H1 (cell line): Measurements from ENCODE around the gene INAFM2. TPM values are rescaled to one million over a fixed set of nuclear protein-coding genes. Genes with fewer than 3 reads are reported as not detected.
A peak's percentile ranks its signal among the peaks of the same experiment; 100 is the strongest.

Experiments used
- CTCF ChIA-PET: fragments of 300-600 bp; sonication (Branson Sonifier 250); formaldehyde crosslinking; loops from one replicate; lab custom pipeline; 2021; ENCODE audit not compliant: partially characterized antibody; lab: Charles Lee
- POLR2A ChIA-PET: fragments of 300-600 bp; sonication (Branson Sonifier 250); formaldehyde crosslinking; loops from one replicate; lab custom pipeline; 2021; ENCODE audit warnings: inconsistent platforms; ENCODE audit not compliant: partially characterized antibody; lab: Charles Lee
- DNase-seq, 2 experiments: peaks; one replicate each; pipeline versions ENCODE4 v3.0.0 to v3.0.0-alpha.2; 2010 to 2022; ENCODE audit warnings: low spot score in 2 of 2, low read depth in 1 of 2, mixed read lengths in 1 of 2
- FAIRE-seq: peaks from 2 replicates; lab custom pipeline; 2011; peaks lifted over from hg19 to GRCh38; lab: Jason Lieb, UNC
- H2AFZ ChIP-seq: 2 replicates; pipeline ENCODE4 v1.8.1; 2012; ENCODE audit warnings: low read length, inconsistent platforms
- H2AK5ac ChIP-seq: 2 replicates; pipeline ENCODE4 v1.6.1; 2013; ENCODE audit warnings: low read depth, low read length
- H2BK120ac ChIP-seq: replicated peaks from 2 replicates; pipeline ENCODE3; 2013; ENCODE audit warnings: low read depth, low read length, inconsistent platforms
- H2BK12ac ChIP-seq: 2 replicates; pipeline ENCODE4 v1.6.1; 2013; ENCODE audit warnings: low read depth, low read length
- H2BK15ac ChIP-seq: 2 replicates; pipeline ENCODE4 v1.6.1; 2013; ENCODE audit warnings: low read length
- H2BK20ac ChIP-seq: 2 replicates; pipeline ENCODE4 v1.6.1; 2013; ENCODE audit warnings: low read length
- H2BK5ac ChIP-seq: 2 replicates; pipeline ENCODE4 v1.6.1; 2013; ENCODE audit warnings: low read depth, low read length
- H3K14ac ChIP-seq: 2 replicates; pipeline ENCODE4 v1.6.1; 2013; ENCODE audit warnings: inconsistent platforms; ENCODE audit not compliant: insufficient read length
- H3K18ac ChIP-seq: 2 replicates; pipeline ENCODE4 v1.6.1; 2013; ENCODE audit warnings: low read length; ENCODE audit errors: extremely low read depth
- H3K23ac ChIP-seq: 2 replicates; pipeline ENCODE4 v1.6.1; 2013; ENCODE audit warnings: inconsistent platforms; ENCODE audit not compliant: insufficient read length
- H3K23me2 ChIP-seq: 2 replicates; pipeline ENCODE4 v1.6.1; 2013; ENCODE audit warnings: low read depth, low read length
- H3K27ac ChIP-seq: 2 replicates; pipeline ENCODE4 v1.6.1; 2011; ENCODE audit warnings: low read depth, low read length, inconsistent platforms
- H3K27me3 ChIP-seq, 4 experiments: replicated peaks in 1 of 4; 1 replicate in 1 of 4; 2 replicates in 3 of 4; pipeline versions ENCODE4 v1.6.1 to v1.8.1; 2011 to 2013; ENCODE audit warnings: low read length in 3 of 4, mild to moderate bottlenecking in 3 of 4, inconsistent platforms in 2 of 4, mixed read lengths in 2 of 4, moderate library complexity in 1 of 4; ENCODE audit not compliant: control insufficient read depth in 3 of 4, insufficient read depth in 3 of 4; ENCODE audit errors: extremely low read depth in 1 of 4
- H3K36me3 ChIP-seq, 4 experiments: 2 replicates each; pipeline versions ENCODE4 v1.6.1 to v1.8.1; 2011 to 2013; ENCODE audit warnings: mild to moderate bottlenecking in 4 of 4, low read length in 3 of 4, moderate library complexity in 2 of 4, control low read depth in 1 of 4, inconsistent platforms in 1 of 4; ENCODE audit not compliant: insufficient read depth in 4 of 4, control insufficient read depth in 2 of 4
- H3K4ac ChIP-seq: replicated peaks from 2 replicates; pipeline ENCODE3; 2013; ENCODE audit warnings: low read length, low read depth, mixed read lengths, inconsistent platforms; ENCODE audit not compliant: insufficient read length
- H3K4me1 ChIP-seq, 4 experiments: replicated peaks in 1 of 4; 1 replicate in 1 of 4; 2 replicates in 3 of 4; pipeline versions ENCODE4 v1.6.1 to v1.8.1; 2011 to 2013; ENCODE audit warnings: low read length in 3 of 4, inconsistent platforms in 2 of 4, mixed read lengths in 1 of 4; ENCODE audit not compliant: insufficient read depth in 4 of 4, control insufficient read depth in 3 of 4
- H3K4me2 ChIP-seq, 2 experiments: 2 replicates each; pipeline versions ENCODE4 v1.6.1 to v1.8.1; 2011 to 2013; ENCODE audit warnings: low read depth in 2 of 2, low read length in 2 of 2, control low read depth in 1 of 2, inconsistent platforms in 1 of 2, mild to moderate bottlenecking in 1 of 2; ENCODE audit not compliant: insufficient read depth in 1 of 2
- H3K4me3 ChIP-seq, 4 experiments: fragments of 200-600, 300-600 bp in 1 of 4; sonication (generic), shearing (Covaris generic), sonication (Bioruptor Twin) in 1 of 4; 2 replicates each; pipeline versions ENCODE4 v1.5.1 to v1.8.1; 2011 to 2016; ENCODE audit warnings: low read length in 4 of 4, low read depth in 3 of 4, control low read depth in 2 of 4, inconsistent platforms in 2 of 4, mild to moderate bottlenecking in 2 of 4, mixed read lengths in 1 of 4, moderate library complexity in 1 of 4; ENCODE audit not compliant: insufficient read depth in 2 of 4; ENCODE audit errors: extremely low read depth in 1 of 4
- H3K56ac ChIP-seq: replicated peaks from 2 replicates; pipeline ENCODE3; 2013; ENCODE audit warnings: low read depth, mild to moderate bottlenecking, mixed read lengths, low read length, inconsistent platforms; ENCODE audit not compliant: insufficient read length
- H3K79me1 ChIP-seq: 2 replicates; pipeline ENCODE4 v1.6.1; 2013; ENCODE audit warnings: low read depth, low read length, control low read depth
- H3K79me2 ChIP-seq, 2 experiments: 2 replicates each; pipeline versions ENCODE4 v1.6.1 to v1.8.1; 2012 to 2013; ENCODE audit warnings: low read length in 2 of 2, mild to moderate bottlenecking in 2 of 2, inconsistent platforms in 1 of 2; ENCODE audit not compliant: insufficient read depth in 2 of 2, control insufficient read depth in 1 of 2
- H3K9ac ChIP-seq, 4 experiments: replicated peaks in 1 of 4; 1 replicate in 1 of 4; 2 replicates in 3 of 4; pipeline versions ENCODE4 v1.6.1 to v1.8.1; 2011 to 2013; ENCODE audit warnings: low read depth in 3 of 4, low read length in 3 of 4, control low read depth in 2 of 4, mild to moderate bottlenecking in 2 of 4, moderate library complexity in 2 of 4, inconsistent platforms in 1 of 4; ENCODE audit errors: extremely low read depth in 1 of 4
- H3K9me3 ChIP-seq, 2 experiments: 2 replicates each; pipeline versions ENCODE4 v1.6.1 to v1.8.1; 2012 to 2013; ENCODE audit warnings: mild to moderate bottlenecking in 2 of 2, moderate library complexity in 2 of 2, control low read depth in 1 of 2, inconsistent platforms in 1 of 2, low read depth in 1 of 2, low read length in 1 of 2, mixed read lengths in 1 of 2; ENCODE audit not compliant: insufficient read depth in 2 of 2
- H4K20me1 ChIP-seq, 2 experiments: replicated peaks in 1 of 2; 2 replicates each; pipeline versions ENCODE3 to v1.8.1; 2011 to 2013; ENCODE audit warnings: inconsistent platforms in 2 of 2, low read length in 2 of 2, mild to moderate bottlenecking in 1 of 2; ENCODE audit not compliant: insufficient read depth in 2 of 2, control insufficient read depth in 1 of 2
- H4K5ac ChIP-seq: 2 replicates; pipeline ENCODE4 v1.6.1; 2013; ENCODE audit warnings: low read length, low read depth, mixed read lengths, inconsistent platforms; ENCODE audit not compliant: insufficient read length
- H4K8ac ChIP-seq: 2 replicates; pipeline ENCODE4 v1.8.0; 2013; ENCODE audit warnings: mild to moderate bottlenecking, moderate library complexity, low read length, inconsistent platforms; ENCODE audit not compliant: insufficient read depth; ENCODE audit errors: extremely low read depth
- H4K91ac ChIP-seq: replicated peaks from 2 replicates; pipeline ENCODE3; 2013; ENCODE audit warnings: low read length, mixed read lengths, inconsistent platforms; ENCODE audit not compliant: insufficient read length
- CTCF ChIP-seq, 3 experiments: IDR thresholded peaks; 1 replicate in 2 of 3; 2 replicates in 1 of 3; pipeline versions ENCODE4 v1.5.1 to v1.6.1; 2011; ENCODE audit warnings: low read length in 3 of 3, mild to moderate bottlenecking in 3 of 3, inconsistent platforms in 2 of 3, low read depth in 1 of 3, moderate library complexity in 1 of 3; ENCODE audit not compliant: insufficient read depth in 1 of 3; ENCODE audit errors: control extremely low read depth in 1 of 3
- RAD21 ChIP-seq, 2 experiments: IDR thresholded peaks in 1 of 2; conservative IDR thresholded peaks in 1 of 2; 2 replicates each; pipeline ENCODE4 v1.6.1; 2011; ENCODE audit warnings: low read depth in 2 of 2, low read length in 2 of 2, improper control_type of control experiment in 1 of 2, inconsistent platforms in 1 of 2, mild to moderate bottlenecking in 1 of 2, moderate library complexity in 1 of 2
- SP4 ChIP-seq: IDR thresholded peaks from 2 replicates; pipeline ENCODE4 v1.6.1; 2012; ENCODE audit warnings: low read length, inconsistent platforms
- WGBS, 2 experiments: shearing (Covaris generic) in 1 of 2; methylation state at CpG; one replicate each; pipeline versions ENCODE4 v1.1.6 to v1.1.7; 2013 to 2015; ENCODE audit warnings: low lambda C conversion rate in 2 of 2, mixed read lengths in 2 of 2, inconsistent platforms in 1 of 2, low coverage in 1 of 2, missing lambda C conversion rate in 1 of 2; ENCODE audit not compliant: insufficient replicate concordance in 2 of 2, insufficient coverage in 1 of 2, insufficient read length in 1 of 2; ENCODE audit errors: extremely low coverage in 1 of 2, missing lambda C conversion rate in 1 of 2; 5-methylcytosine and 5-hydroxymethylcytosine counted together
- polyA plus RNA-seq, 7 experiments: library from polyadenylated mRNA; depleted of rRNA in 3 of 7; stranded (reverse) in 5 of 7; unstranded in 2 of 7; fragments of >200 nt in 5 of 7; fragments of 200-250 nt in 2 of 7; gene quantifications; 1 replicate in 5 of 7; 2 replicates in 1 of 7; 4 replicates in 1 of 7; pipeline versions ENCODE4 v1.2.1 to v1.2.3, GENCODE V29; 2011 to 2013; ENCODE audit warnings: missing spikeins in 2 of 7, mixed read lengths in 2 of 7
- total RNA-seq: library from RNA; stranded (reverse); fragmentation: NEBNext Ultra II Directional; extraction: Animal tissue kit (Norgen Biotek cat#: 25700); gene quantifications from 2 replicates; pipeline ENCODE4 v1.2.1, GENCODE V29; 2021

INAFM2 gene
- total and polyA plus RNA-seq, 2 of the 8 experiments (the other 6 are each of a cell fraction or from before 2014, with no cell fraction given) = 15.3 to 35.1 TPM

GRCh38 chr15:40339621-40339945, 16.1 kb downstream of the INAFM2 start:
- no peak overlapping the region for H3K27ac ChIP-seq
- no peak overlapping the region for H3K4me3 ChIP-seq
- peak overlapping the region; percentile 52; the same call in 1 of the 2 replicates for H2BK5ac ChIP-seq
- H3K14ac ChIP-seq = no peak overlapping the region
- peak overlapping the region; percentile 68; the same call in 1 of the 2 replicates for H2BK12ac ChIP-seq
- FAIRE-seq = no peak
- H3K4me1 ChIP-seq = peaks cover 0 to 37% (median 24%) of the 10 kb centered on the region in 4 experiments; a peak in 6 of 7 replicates
- no peaks in the 10 kb centered on the region for H3K79me2 ChIP-seq
- peak overlapping the region; percentile 38 for H2BK120ac ChIP-seq
- peak overlapping the region; percentile 88; the same call in 1 of the 2 replicates for H2BK15ac ChIP-seq
- no peak overlapping the region for H3K9ac ChIP-seq
- H3K23me2 ChIP-seq = no peaks in the 10 kb centered on the region
- no peak overlapping the region for H3K56ac ChIP-seq
- H3K4ac ChIP-seq = peak overlapping the region; percentile 75
- no peak overlapping the region for H4K5ac ChIP-seq
- peak overlapping the region; percentile 20 for H4K8ac ChIP-seq
- peak overlapping the region; percentile 57 for H3K18ac ChIP-seq
- H3K79me1 ChIP-seq = no peaks in the 10 kb centered on the region
- peak overlapping the region; percentile 90 for H2BK20ac ChIP-seq
- H3K36me3 ChIP-seq = no peaks in the 10 kb centered on the region
- no peak overlapping the region for H3K4me2 ChIP-seq
- H3K9me3 ChIP-seq = no peaks in the 10 kb centered on the region
- WGBS, 2 experiments = 83% methylated on average over 6 of the region's 7 CpGs; no CpG with 5 or more reads in 1 of the 2 experiments
- 0 out of 2 replicates have a peak overlapping the region, but pooled peaks have one; percentile 28 for H2AK5ac ChIP-seq
- peak overlapping the region; percentile 3 for H4K91ac ChIP-seq
- CTCF ChIA-PET = interaction anchor here (0.6 to 27.4 kb wide), 18 partner anchors 12 to 540 kb away, joined by 3 to 584 read pairs (median 25); partner anchors contain the start of genes ANKRD63, DISP2, INAFM2 and IVD
- POLR2A ChIA-PET = interaction anchor here (0.5 to 8.1 kb wide), 7 partner anchors 13 to 54 kb away, joined by 3 to 66 read pairs (median 4); partner anchors contain the start of gene INAFM2
- no peaks in the 10 kb centered on the region for H4K20me1 ChIP-seq
- no peak overlapping the region for H3K23ac ChIP-seq
- peaks cover 0 to 4% (median under 1%) of the 10 kb centered on the region in 4 experiments; a peak in 1 of 7 replicates for H3K27me3 ChIP-seq
- peak in 1 of 2 experiments; percentile 54 for DNase-seq
- H2AFZ ChIP-seq = no peak overlapping the region
- TF ChIP-seq SP4 = no peak
- TF ChIP-seq RAD21 (IDR thresholded peaks at IDR 0.05 in 1 of 2, conservative IDR thresholded peaks at IDR 0.05 in 1 of 2; ENCODE audit: low read depth in 2 of 2, low read length in 2 of 2) = peak; percentile 50 to 55
- peak in 2 of 3 experiments; percentile 16 to 34; a peak in 2 of 4 replicates for TF ChIP-seq CTCF (IDR thresholded peaks at IDR 0.05; ENCODE audit: control extremely low read depth in 1 of 3, insufficient read depth in 1 of 3, low read depth in 1 of 3, low read length in 3 of 3)
